DOHH2 (cell line): Measurements from ENCODE around the gene NCKAP1.

Experiments used
- CTCF ChIP-seq: fragments of 200-600 bp; sonication (generic); IDR thresholded peaks from one replicate; pipeline ENCODE4 v1.5.1; 2014; ENCODE audit warnings: antibody characterized with exemption, mild to moderate bottlenecking, low read depth, low read length; ENCODE audit not compliant: poor library complexity, severe bottlenecking
- EZH2phosphoT487 ChIP-seq: fragments of 200-600 bp; sonication (generic); IDR thresholded peaks from 2 replicates; pipeline ENCODE4 v1.6.1; 2017; ENCODE audit warnings: borderline replicate concordance, mild to moderate bottlenecking, antibody characterized with exemption, low read length, moderate library complexity, mixed read lengths

DNA sequence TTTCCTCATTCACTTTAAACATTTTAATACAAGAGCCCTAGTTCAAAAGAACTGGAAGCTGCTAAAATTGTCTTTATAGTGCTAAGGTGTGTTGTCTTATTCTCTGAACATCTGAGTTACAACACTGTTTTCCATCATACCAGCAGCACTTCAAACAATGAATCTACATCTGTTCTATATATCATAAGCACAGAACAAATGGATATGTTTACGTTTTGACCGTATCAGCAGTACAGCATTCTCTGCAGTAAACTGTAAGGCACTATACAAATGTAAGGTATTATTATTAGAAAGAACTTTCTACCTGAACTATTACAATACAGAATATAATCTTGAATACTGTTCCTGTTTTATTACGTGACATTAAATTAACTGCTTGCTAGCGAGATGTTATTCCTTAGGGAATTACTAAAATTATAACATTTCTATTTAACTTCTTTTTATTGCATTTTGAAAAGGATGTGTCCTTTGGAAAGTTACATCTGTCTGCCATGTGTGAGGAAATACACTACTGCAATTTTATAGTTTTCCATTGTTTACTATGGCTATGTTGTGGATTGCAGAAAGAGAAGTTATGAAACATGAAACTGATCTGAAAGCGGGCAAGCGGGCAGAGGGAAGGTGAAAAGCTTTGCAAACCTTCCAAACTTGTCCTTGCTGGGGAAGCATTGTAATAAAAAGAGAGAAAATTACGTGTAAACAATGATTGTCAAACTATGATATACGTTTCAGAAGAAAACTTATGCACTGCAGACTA lies 13.7 kb downstream of the NCKAP1 start:
- TF ChIP-seq CTCF (no peak), EZH2phosphoT487 (no peak)
